SU-DHL-6 (cell line): ENCODE data around the gene GPRC5A.

Source experiments
- H2AFZ ChIP-seq: fragments of 200-600 bp; sonication (generic); 2 replicates; pipeline ENCODE4 v1.6.1; 2014; ENCODE audit warnings: low read depth, mild to moderate bottlenecking, moderate library complexity, mixed read lengths, antibody characterized with exemption, low read length; ENCODE audit not compliant: severe bottlenecking
- H3F3A ChIP-seq: fragments of 200-600 bp; shearing (Covaris generic); 2 replicates; pipeline ENCODE4 v1.6.0; 2016; ENCODE audit warnings: antibody characterized with exemption, mild to moderate bottlenecking; ENCODE audit not compliant: insufficient read depth
- H3K27ac ChIP-seq: fragments of 200-600 bp; sonication (generic); 2 replicates; pipeline ENCODE4 v1.5.1; 2016; ENCODE audit warnings: low read depth, mild to moderate bottlenecking, low read length, moderate library complexity, mixed read lengths
- H3K27me3 ChIP-seq: fragments of 200-600 bp; sonication (generic), shearing (Covaris generic); 2 replicates; pipeline ENCODE4 v1.6.0; 2014; ENCODE audit warnings: mild to moderate bottlenecking, low read length
- H3K36me3 ChIP-seq: fragments of 200-600 bp; sonication (generic); 2 replicates; pipeline ENCODE4 v1.6.1; 2014; ENCODE audit warnings: mild to moderate bottlenecking, low read length, mixed read lengths
- H3K4me2 ChIP-seq: fragments of 300-600, 200-600 bp; shearing (Covaris generic), sonication (generic); 2 replicates; pipeline ENCODE4 v1.6.0; 2014; ENCODE audit warnings: low read length, low read depth, mild to moderate bottlenecking; ENCODE audit not compliant: poor library complexity, severe bottlenecking
- H3K4me3 ChIP-seq: fragments of 200-600 bp; sonication (generic); 2 replicates; pipeline ENCODE4 v1.5.1; 2014; ENCODE audit warnings: antibody characterized with exemption, low read length, mild to moderate bottlenecking, mixed read lengths; ENCODE audit not compliant: insufficient read depth, poor library complexity, severe bottlenecking
- H3K79me2 ChIP-seq: fragments of 200-600 bp; sonication (generic); 2 replicates; pipeline ENCODE4 v1.6.1; 2014; ENCODE audit warnings: mild to moderate bottlenecking, low read length, moderate library complexity; ENCODE audit not compliant: insufficient read depth
- H3K9ac ChIP-seq: fragments of 200-600 bp; sonication (generic); 2 replicates; pipeline ENCODE4 v1.7.0; 2014; ENCODE audit warnings: mild to moderate bottlenecking, low read length
- H3K9me2 ChIP-seq: fragments of 200-600 bp; sonication (generic); replicated peaks from 2 replicates; pipeline ENCODE4 v1.6.1; 2014; ENCODE audit warnings: low read length; ENCODE audit not compliant: insufficient read depth
- H3K9me3 ChIP-seq: fragments of 200-600 bp; sonication (generic); 2 replicates; pipeline ENCODE4 v1.6.1; 2014; ENCODE audit warnings: low read length, mixed read lengths; ENCODE audit not compliant: insufficient read depth
- H4K20me1 ChIP-seq: fragments of 200-600 bp; sonication (generic); 2 replicates; pipeline ENCODE4 v1.6.1; 2014; ENCODE audit warnings: low read depth, mild to moderate bottlenecking, antibody characterized with exemption, low read length, moderate library complexity, mixed read lengths
- CTCF ChIP-seq: fragments of 200-600 bp; sonication (generic); IDR thresholded peaks from one replicate; pipeline ENCODE4 v1.5.1; 2017; ENCODE audit warnings: antibody characterized with exemption, mild to moderate bottlenecking, low read length, moderate library complexity; ENCODE audit not compliant: insufficient read depth, poor library complexity, severe bottlenecking
- EZH2phosphoT487 ChIP-seq: fragments of 200-600 bp; sonication (generic), shearing (Covaris generic); conservative IDR thresholded peaks from 2 replicates; pipeline ENCODE4 v1.6.1; 2018; ENCODE audit warnings: mild to moderate bottlenecking, antibody characterized with exemption, low read length, moderate library complexity, mixed read lengths

GPRC5A gene

GRCh38 chr12:12938541-12938940 is 47.2 kb downstream of the GPRC5A start:
- no peak overlapping the region for H2AFZ ChIP-seq
- H4K20me1 ChIP-seq, result no peaks in the 10 kb centered on the region
- no peaks in the 10 kb centered on the region for H3K9me3 ChIP-seq
- H3K4me3 ChIP-seq, result no peak overlapping the region
- no peak overlapping the region for H3K9ac ChIP-seq
- no peaks in the 10 kb centered on the region for H3K9me2 ChIP-seq
- H3K36me3 ChIP-seq, result no peaks in the 10 kb centered on the region
- no peak overlapping the region for H3K4me2 ChIP-seq
- no peaks in the 10 kb centered on the region for H3F3A ChIP-seq
- no peak overlapping the region for H3K27ac ChIP-seq
- H3K79me2 ChIP-seq, result no peaks in the 10 kb centered on the region
- no peak for TF ChIP-seq EZH2phosphoT487
- TF ChIP-seq CTCF, result no peak
- H3K27me3 ChIP-seq, result no peaks in the 10 kb centered on the region

- Histone ChIP-seq H3K36me3 (no peaks in the 10 kb centered on the region), H3K9me3 (no peaks in the 10 kb centered on the region), H2AFZ (no peak overlapping the region), H3F3A (no peaks in the 10 kb centered on the region), H3K4me3 (no peak overlapping the region), H3K79me2 (no peaks in the 10 kb centered on the region), H3K9ac (no peak overlapping the region), H3K4me2 (no peak overlapping the region), H3K9me2 (no peaks in the 10 kb centered on the region), H4K20me1 (no peaks in the 10 kb centered on the region), H3K27me3 (no peaks in the 10 kb centered on the region), H3K27ac (no peak overlapping the region)
- no peak for TF ChIP-seq CTCF
- no peak for TF ChIP-seq EZH2phosphoT487
Observed at GRCh38 chr12:12939888-12940287, 48.5 kb downstream of the GPRC5A start.

GRCh38 chr12:12941450-12942350 is 50.3 kb downstream of the GPRC5A start:
- H3K9ac ChIP-seq, result no peak overlapping the region
- H3K36me3 ChIP-seq, result no peaks in the 10 kb centered on the region
- H3K27ac ChIP-seq, result no peak overlapping the region
- no peak for TF ChIP-seq CTCF
- H3K4me3 ChIP-seq, result no peak overlapping the region
- H3K9me3 ChIP-seq, result no peaks in the 10 kb centered on the region
- no peaks in the 10 kb centered on the region for H3K27me3 ChIP-seq
- H3F3A ChIP-seq, result no peaks in the 10 kb centered on the region
- H2AFZ ChIP-seq, result no peak overlapping the region
- H4K20me1 ChIP-seq, result no peaks in the 10 kb centered on the region
- no peaks in the 10 kb centered on the region for H3K79me2 ChIP-seq
- no peak overlapping the region for H3K4me2 ChIP-seq
- no peaks in the 10 kb centered on the region for H3K9me2 ChIP-seq
